Endothelial cell (in vitro differentiated cells): Measurements from ENCODE around the gene GHDC. TPM values are rescaled to one million over a fixed set of nuclear protein-coding genes. Genes with fewer than 3 reads are reported as not detected.

ENCODE experiments used
- DNase-seq: peaks from one replicate; pipeline ENCODE4 v3.0.0; 2021; ENCODE audit warnings: low spot score
- H3K27ac Mint-ChIP-seq: one replicate; pipeline ENCODE4 v1.8.0; 2021; ENCODE audit warnings: mixed read lengths, inconsistent platforms; ENCODE audit not compliant: unreplicated experiment
- H3K27me3 Mint-ChIP-seq: one replicate; pipeline ENCODE4 v1.8.0; 2021; ENCODE audit warnings: mild to moderate bottlenecking, moderate library complexity, mixed read lengths, inconsistent platforms; ENCODE audit not compliant: unreplicated experiment
- H3K36me3 Mint-ChIP-seq: one replicate; pipeline ENCODE4 v1.8.0; 2021; ENCODE audit warnings: mild to moderate bottlenecking, low read depth, mixed read lengths, inconsistent platforms; ENCODE audit not compliant: unreplicated experiment
- H3K4me1 Mint-ChIP-seq: one replicate; pipeline ENCODE4 v1.8.0; 2021; ENCODE audit warnings: mild to moderate bottlenecking, mixed read lengths, inconsistent platforms; ENCODE audit not compliant: unreplicated experiment
- H3K4me3 Mint-ChIP-seq: one replicate; pipeline ENCODE4 v1.8.0; 2021; ENCODE audit warnings: mild to moderate bottlenecking, mixed read lengths, inconsistent platforms; ENCODE audit not compliant: unreplicated experiment
- H3K9me3 Mint-ChIP-seq: one replicate; pipeline ENCODE4 v1.8.0; 2021; ENCODE audit warnings: mixed read lengths, inconsistent platforms; ENCODE audit not compliant: unreplicated experiment
- total RNA-seq: library from RNA; stranded (reverse); fragmentation: NEBNext Ultra II Directional; extraction: Animal tissue kit (Norgen Biotek cat#: 25700); gene quantifications from one replicate; pipeline ENCODE4 v1.2.1, GENCODE V29; 2021; ENCODE audit not compliant: unreplicated experiment
- TF ChIP-seq, protein P1 (sequence below): fragments of 200-600 bp; sonication (generic); IDR thresholded peaks from one replicate; pipeline ENCODE4 v1.5.0; 2021; ENCODE audit warnings: antibody characterized with exemption; ENCODE audit not compliant: unreplicated experiment

Gene GHDC
- total RNA-seq, 1 donor from 2014 or later: 7.2 TPM

DNA sequence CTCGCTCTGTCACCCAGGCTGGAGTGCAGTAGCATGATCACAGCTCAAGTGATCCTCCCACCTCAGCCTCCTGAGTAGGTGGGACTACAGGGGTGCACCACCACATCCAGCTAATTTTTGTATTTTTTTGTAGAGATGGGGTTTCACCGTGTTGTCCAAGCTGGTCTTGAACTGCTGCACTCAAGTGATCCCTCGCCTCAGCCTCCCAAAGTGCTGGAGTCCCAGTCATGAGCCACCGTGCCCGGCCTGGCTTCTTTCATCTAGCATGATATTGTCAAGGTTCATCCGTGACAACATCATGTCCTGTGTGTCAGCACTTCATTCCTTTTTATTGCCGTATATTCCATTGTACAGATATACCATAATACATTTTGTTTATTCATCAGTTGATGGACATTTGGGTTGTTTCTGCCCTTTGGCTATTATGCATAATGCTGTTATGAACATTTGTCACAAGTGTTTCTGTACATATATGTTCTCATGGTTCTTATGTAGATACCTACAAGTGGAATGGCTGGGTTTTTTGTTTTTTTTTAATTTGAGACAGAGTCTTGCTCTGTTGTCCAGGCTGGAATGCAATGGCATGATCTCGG is 3.4 kb upstream of the GHDC start:
- Mint-ChIP-seq H3K27ac (no peak overlapping the region), H3K36me3 (peaks cover 9% of the 10 kb centered on the region), H3K9me3 (no peaks in the 10 kb centered on the region), H3K4me1 (peaks cover 9% of the 10 kb centered on the region), H3K27me3 (peaks cover 14% of the 10 kb centered on the region), H3K4me3 (no peak overlapping the region)
- no peak for DNase-seq
- TF ChIP-seq, protein P1, sequence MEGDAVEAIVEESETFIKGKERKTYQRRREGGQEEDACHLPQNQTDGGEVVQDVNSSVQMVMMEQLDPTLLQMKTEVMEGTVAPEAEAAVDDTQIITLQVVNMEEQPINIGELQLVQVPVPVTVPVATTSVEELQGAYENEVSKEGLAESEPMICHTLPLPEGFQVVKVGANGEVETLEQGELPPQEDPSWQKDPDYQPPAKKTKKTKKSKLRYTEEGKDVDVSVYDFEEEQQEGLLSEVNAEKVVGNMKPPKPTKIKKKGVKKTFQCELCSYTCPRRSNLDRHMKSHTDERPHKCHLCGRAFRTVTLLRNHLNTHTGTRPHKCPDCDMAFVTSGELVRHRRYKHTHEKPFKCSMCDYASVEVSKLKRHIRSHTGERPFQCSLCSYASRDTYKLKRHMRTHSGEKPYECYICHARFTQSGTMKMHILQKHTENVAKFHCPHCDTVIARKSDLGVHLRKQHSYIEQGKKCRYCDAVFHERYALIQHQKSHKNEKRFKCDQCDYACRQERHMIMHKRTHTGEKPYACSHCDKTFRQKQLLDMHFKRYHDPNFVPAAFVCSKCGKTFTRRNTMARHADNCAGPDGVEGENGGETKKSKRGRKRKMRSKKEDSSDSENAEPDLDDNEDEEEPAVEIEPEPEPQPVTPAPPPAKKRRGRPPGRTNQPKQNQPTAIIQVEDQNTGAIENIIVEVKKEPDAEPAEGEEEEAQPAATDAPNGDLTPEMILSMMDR: no peak

DNA sequence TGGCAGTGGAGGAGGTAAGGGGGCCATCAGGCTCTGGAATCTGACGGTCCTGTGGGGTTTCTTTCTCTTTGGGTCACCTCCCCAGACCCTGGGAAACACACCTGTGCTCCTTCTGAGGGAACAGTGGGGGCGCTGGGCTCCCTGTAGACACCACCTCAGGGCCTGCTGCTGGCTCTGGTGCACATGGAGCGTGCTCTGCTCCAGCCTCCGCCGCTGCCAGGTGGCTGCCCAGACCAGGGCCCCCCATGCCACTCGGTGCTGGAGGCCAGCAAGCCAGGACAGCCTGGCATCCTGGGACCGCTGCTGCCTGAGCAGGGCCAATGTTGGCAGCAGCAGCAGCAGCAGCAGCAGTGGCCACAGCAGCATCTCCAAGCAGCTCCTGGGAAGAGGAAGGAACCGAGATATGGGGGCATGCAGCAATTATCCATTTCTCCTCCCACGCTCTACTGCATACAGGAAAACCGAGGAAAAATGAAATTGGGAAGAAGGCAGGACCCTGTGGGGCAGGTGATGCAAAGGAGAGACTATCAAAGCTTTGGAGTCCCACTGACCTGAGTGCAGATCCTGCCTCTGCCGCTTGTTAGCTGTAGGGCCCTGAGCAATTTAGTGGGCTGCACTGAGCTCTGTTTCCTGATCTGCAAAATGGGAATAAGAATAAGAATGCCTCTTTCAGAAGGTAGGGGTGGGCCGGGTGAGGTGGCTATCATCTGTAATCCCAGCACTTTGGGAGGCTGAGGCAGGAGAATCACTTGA is 902 bp downstream of the GHDC start:
- Mint-ChIP-seq H3K4me1 (peaks cover 15% of the 10 kb centered on the region), H3K4me3 (peak overlapping the region; percentile 56), H3K9me3 (no peaks in the 10 kb centered on the region), H3K36me3 (peaks cover 4% of the 10 kb centered on the region), H3K27ac (no peak overlapping the region), H3K27me3 (peaks cover 14% of the 10 kb centered on the region)
- no peak for DNase-seq
- TF ChIP-seq, protein P1: no peak

DNA sequence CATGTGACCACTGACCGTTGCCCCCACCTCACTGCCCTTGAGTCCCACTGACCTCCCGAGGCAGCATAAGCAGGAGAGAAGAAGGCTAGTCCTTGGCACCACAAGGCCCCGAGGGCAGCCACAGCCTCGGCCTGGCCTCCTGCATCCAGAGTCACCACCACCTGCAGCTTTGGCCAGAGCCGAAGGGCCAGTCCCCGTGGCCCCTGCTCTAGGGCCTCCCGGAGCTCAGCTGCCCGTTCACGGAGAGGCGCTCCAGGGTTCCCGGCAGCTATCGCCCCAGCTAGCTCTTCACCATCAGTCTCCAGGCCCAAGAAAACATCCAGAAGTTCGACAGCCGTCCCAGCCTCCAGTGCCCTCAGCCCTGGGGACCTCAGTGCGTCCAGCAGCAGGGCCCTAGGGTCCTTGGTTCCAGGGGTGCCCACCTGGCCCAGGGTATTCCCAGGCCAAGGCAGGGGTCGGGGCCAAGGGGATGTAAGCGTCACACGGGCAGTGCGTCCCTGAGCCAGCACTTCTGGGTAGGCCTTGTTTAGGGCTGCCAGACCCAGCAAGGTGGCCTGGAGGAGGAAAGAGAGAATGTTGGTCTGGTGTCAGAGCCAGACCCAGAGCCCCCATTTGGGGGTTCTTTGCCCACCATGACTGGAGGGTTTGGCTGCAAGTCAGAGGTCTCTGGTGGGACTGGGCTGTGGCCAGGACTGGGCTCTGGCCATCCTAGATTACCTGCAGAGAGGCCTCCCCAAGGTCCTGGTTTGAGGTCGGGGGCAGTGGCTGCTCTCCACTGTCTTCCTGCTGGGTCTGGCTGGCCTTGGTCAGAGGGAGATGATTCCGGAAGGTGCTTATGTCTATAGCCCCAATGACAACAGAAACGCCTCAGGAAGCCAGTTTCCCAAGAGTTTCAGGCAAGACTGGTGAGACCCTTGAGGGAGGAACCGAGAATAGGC is 1.8 kb downstream of the GHDC start:
- Mint-ChIP-seq H3K4me3 (no peak overlapping the region), H3K27ac (no peak overlapping the region), H3K27me3 (peaks cover 10% of the 10 kb centered on the region), H3K4me1 (peaks cover 15% of the 10 kb centered on the region), H3K9me3 (no peaks in the 10 kb centered on the region), H3K36me3 (peaks cover 4% of the 10 kb centered on the region)
- TF ChIP-seq, protein P1: no peak
- DNase-seq: no peak

DNA sequence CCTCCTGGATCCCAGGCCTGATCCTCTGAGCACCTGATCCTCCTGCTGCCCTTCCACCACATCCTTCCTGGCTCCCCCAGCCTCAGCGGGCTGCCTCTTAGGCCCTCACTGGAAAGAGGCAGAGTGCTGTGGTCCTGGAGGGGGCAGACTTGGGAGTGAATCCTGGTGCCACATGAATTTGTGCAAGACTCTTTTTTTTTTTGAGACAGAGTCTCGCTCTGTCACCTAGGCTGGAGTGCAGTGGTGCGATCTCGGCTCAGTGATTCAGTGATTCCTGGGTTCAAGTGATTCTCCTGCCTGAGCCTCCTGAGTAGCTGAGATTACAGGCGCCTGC is 3.1 kb downstream of the GHDC start:
- Mint-ChIP-seq H3K27ac (no peak overlapping the region), H3K4me3 (no peak overlapping the region), H3K9me3 (no peaks in the 10 kb centered on the region), H3K27me3 (peaks cover 10% of the 10 kb centered on the region), H3K36me3 (peaks cover 4% of the 10 kb centered on the region), H3K4me1 (peaks cover 17% of the 10 kb centered on the region)
- TF ChIP-seq, protein P1: no peak
- no peak for DNase-seq
